ENCODE results near the gene CFL1.

CFL1 gene

DNA sequence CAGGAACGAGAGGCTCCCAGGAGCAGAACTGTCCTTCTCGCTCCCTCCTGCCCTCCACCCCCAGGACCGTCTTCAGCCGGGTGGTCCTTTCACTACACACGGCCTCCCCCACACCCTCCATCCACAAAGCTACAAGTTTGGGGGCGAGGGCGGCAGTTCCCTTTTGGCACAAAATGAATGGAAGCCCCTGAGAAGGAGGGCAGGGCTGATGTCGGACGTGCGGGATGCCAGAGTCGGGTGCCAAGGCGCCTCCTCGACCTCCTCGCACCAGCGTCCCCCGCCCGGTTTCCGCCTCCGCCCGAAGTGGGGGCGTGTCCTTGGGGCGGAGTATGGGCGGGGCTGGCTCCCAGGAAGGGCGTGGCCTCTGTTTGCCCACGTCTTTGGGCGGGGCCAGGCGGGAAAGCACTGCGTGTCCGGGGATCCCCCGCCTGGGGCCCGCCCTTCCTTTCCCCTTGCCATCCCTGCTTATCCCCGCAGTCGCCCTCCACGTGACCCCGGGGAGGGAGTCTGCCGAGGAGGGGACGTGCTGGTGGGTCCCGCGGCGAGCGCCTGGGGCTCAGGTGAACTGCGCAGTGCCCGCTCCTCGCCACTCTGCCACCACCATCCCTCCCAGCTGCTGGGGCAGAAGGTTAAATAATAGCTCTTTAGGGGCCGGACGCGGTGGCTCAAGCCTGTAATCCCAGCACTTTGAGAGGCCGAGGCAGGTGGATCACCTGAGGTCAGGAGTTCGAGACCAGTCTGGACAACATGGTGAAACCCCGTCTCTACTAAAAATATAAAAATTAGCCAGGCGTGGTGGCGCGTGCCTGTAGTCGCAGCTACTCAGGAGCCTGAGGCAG is 15.6 kb upstream of the CFL1 start:
- ChIA-PET CTCF (interaction anchor here (1.0 to 33.3 kb wide), 7 partner anchors 12 to 195 kb away, joined by 3 to 1090 read pairs (median 5); partner anchors contain the start of genes CCDC85B, FIBP, MUS81 and SART1), POLR2A (interaction anchor here (1.0 to 2.1 kb wide), 8 partner anchors 9 to 129 kb away, joined by 3 to 12 read pairs (median 4); partner anchors contain the start of genes BANF1, CFL1, FIBP and MUS81)
- no peak for TF ChIP-seq CTCF (IDR thresholded peaks at IDR 0.05; ENCODE audit: insufficient read depth, low read length, missing control alignments)
- DNase-seq (ENCODE audit: low read depth, low spot score) = no peak
- H3K4me3 ChIP-seq (ENCODE audit: low read depth, low read length) = peak overlapping the region; percentile 80

DNA sequence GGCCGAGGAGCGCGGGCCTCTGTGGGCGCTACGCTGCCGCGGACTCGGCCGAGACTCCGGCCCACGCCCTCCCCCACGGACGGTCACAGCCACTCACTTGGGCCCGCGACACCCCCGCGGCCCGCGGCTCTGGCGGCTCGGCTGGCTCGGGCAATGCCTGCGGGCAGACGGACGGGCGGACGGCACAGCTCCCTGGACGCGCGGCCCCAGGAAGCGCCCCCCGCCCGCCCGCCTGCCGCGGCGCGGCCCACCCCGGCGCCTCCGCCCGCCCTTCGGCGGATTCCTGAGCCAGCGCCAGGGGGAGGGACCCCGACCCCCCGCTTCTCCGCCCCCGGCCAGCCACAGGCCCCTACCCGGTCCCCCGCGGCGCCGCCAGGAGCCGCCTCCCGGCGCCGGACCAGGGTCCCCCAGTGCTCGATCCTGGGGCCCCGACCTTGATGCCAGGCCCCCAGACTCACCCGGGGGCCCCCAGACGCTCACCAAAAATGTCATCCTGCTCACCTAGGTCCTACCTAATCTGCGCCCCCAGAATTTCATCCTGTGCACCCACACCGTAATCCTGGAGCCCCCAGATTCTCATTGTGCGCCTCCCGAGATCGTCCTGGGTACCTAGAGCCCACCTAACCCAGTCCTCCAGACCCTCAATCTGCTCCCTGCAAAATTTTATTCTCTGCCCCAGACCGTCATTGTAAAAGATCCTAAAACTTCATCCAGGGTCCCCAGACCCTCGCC is 14.8 kb upstream of the CFL1 start, which contains the start of gene EFEMP2:
TSS of gene EFEMP2 (minus strand) at position 215 of the 732 bp plus-strand sequence. CDS start 446 bp downstream, outside the sequence.
- no peak for TF ChIP-seq CTCF (IDR thresholded peaks at IDR 0.05; ENCODE audit: insufficient read depth, low read length, missing control alignments)
- peak within 1 kb of the TSS; percentile 80 for H3K4me3 ChIP-seq (ENCODE audit: low read depth, low read length)
- POLR2A ChIA-PET = interaction anchor here (0.9 to 6.8 kb wide), 11 partner anchors 9 to 130 kb away, joined by 3 to 103 read pairs (median 4); partner anchors contain the start of genes BANF1, CFL1, FIBP and MUS81
- CTCF ChIA-PET = interaction anchor here (1.3 to 33.3 kb wide), 6 partner anchors 12 to 167 kb away, joined by 3 to 1090 read pairs (median 90); partner anchors contain the start of genes CCDC85B, FIBP, KAT5 and MUS81
- no peak for DNase-seq (ENCODE audit: low read depth, low spot score)

- no peak for DNase-seq (ENCODE audit: low read depth, low spot score)
- TF ChIP-seq CTCF (IDR thresholded peaks at IDR 0.05; ENCODE audit: insufficient read depth, low read length, missing control alignments) = peak; percentile 40
- POLR2A ChIA-PET = interaction anchor here (0.9 to 6.8 kb wide), 15 partner anchors 9 to 131 kb away, joined by 3 to 103 read pairs (median 4); partner anchors contain the start of genes BANF1, CFL1, FIBP and MUS81
- H3K4me3 ChIP-seq (ENCODE audit: low read depth, low read length) = peak overlapping the region; percentile 80
- CTCF ChIA-PET = interaction anchor here (0.9 to 33.3 kb wide), 9 partner anchors 11 to 230 kb away, joined by 3 to 1090 read pairs (median 5); partner anchors contain the start of genes CCDC85B, FIBP, KAT5 and MUS81
Observed at GRCh38 chr11:65871811-65872548, 14.0 kb upstream of the CFL1 start.

DNA sequence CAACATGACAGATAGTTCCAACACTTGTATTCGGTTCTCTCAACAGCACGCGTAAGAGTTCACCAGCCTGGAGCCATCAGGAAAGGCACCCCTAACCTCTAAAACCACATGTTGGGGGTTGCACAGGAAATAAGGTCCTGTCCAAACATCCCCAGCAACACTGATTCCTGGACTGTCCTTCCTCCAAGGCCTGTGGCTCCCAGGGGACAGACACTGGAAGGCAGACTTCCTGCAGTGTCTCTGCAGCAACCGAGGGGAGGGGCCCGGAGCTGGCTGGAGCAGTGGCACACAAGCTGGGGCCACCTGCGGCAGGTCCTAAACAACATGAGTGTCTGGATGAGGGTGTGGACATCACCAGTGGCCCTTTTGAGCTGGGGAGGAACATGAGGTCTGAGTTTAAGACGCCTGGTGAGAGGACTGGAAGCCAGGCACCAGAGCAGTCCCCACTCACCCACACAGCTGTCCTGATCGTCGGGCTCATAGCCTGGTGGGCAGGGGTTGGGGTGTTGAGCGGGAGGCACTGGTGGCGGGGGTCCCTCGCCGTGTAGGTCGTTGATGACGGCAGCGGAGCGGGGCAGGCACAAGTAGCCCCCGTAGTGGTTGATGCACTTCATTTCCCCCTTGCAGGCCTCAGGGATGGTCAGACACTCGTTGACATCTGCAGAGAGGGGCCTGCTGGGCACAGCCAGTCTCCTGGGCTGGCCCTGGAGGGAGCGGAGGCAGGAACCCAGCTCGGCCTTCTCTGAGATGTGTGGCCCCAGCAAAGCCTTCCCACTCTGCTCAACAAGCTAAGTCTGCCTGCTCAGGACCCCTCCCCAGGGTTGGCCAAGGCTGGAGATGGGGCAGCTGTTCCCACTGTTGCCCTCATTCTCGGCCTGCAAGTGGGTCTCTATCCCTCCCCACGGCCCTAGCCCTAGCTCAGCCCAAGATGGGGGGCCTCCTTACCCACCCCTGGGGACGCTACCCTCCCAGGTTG is 13.0 kb upstream of the CFL1 start:
- CTCF ChIA-PET = interaction anchor here (0.8 to 33.3 kb wide), 12 partner anchors 8 to 229 kb away, joined by 3 to 1090 read pairs (median 4); partner anchors contain the start of genes CCDC85B, FIBP, KAT5 and MUS81
- H3K4me3 ChIP-seq (ENCODE audit: low read depth, low read length) = peak overlapping the region; percentile 80
- POLR2A ChIA-PET = interaction anchor here (0.6 to 6.8 kb wide), 15 partner anchors 8 to 45 kb away, joined by 3 to 103 read pairs (median 4); partner anchors contain the start of genes CCDC85B, CFL1, FIBP and MUS81
- TF ChIP-seq CTCF (IDR thresholded peaks at IDR 0.05; ENCODE audit: insufficient read depth, low read length, missing control alignments) = no peak
- DNase-seq (ENCODE audit: low read depth, low spot score) = no peak

DNA sequence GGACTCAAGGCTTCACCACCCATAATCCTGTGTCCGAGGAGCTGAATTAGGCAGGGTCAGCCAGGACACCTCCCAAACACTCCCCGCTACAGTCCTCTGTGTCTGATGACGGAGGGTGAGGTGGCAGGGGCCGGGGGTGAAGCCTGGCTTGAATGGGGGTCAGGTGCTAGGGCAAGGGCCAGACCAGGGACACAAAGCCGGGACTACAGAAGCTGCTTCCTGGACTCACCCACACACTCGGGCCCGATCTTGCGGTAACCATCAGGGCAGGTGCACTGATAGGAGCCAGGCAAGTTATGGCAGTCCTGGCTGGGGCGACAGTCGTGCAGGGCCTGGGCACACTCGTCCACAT is 12.3 kb upstream of the CFL1 start:
- TF ChIP-seq CTCF (IDR thresholded peaks at IDR 0.05; ENCODE audit: insufficient read depth, low read length, missing control alignments) = no peak
- POLR2A ChIA-PET = interaction anchor here (1.4 to 6.8 kb wide), 2 partner anchors 10 to 21 kb away, joined by 5 to 103 read pairs; partner anchors contain the start of genes CCDC85B, CFL1 and MUS81
- H3K4me3 ChIP-seq (ENCODE audit: low read depth, low read length) = peak overlapping the region; percentile 80
- no peak for DNase-seq (ENCODE audit: low read depth, low spot score)
- CTCF ChIA-PET = interaction anchor here (0.8 to 33.3 kb wide), 6 partner anchors 9 to 159 kb away, joined by 3 to 1090 read pairs (median 90); partner anchors contain the start of genes CCDC85B, FIBP, KAT5 and MUS81
